Kasumi-1 (cell line): ENCODE measurements around the gene ATP5PB.

Experiments
- DNase-seq, 2 experiments: peaks; one replicate each; lab custom pipeline; 2025; lab: John Stamatoyannopoulos, UW

Gene ATP5PB, protein sequence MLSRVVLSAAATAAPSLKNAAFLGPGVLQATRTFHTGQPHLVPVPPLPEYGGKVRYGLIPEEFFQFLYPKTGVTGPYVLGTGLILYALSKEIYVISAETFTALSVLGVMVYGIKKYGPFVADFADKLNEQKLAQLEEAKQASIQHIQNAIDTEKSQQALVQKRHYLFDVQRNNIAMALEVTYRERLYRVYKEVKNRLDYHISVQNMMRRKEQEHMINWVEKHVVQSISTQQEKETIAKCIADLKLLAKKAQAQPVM

DNA sequence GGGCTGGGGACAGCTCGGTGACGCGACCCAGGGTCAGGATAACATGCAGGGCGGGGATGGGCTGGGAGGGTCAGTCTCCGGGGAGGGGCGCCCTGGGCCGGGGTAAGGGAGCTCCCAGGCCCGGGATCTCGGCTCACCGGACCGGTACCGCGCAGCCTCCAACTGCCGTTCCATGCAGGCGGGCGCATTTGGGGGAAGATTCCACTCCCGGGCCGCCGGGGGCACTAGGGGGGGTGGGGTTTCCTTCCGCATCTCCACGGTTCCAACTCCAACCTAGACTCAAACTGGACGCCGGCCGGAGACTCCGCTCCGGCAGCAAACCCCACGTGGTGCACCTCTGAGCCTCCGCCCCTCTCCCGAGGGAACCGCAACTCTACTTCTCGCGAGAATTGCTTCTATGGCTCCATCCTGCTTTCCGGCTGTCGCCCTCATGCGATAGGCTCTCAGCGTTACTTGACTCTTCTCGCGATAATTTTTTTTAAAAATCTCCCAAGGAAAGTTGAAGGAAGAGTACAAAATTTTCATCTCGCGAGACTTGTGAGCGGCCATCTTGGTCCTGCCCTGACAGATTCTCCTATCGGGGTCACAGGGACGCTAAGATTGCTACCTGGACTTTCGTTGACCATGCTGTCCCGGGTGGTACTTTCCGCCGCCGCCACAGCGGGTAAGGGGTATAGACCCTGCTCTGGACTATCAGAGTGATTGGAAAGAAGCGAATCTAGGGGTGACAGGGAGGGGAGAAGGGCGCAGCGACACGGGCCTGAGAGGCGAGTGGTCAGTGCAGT, at the start of gene ATP5PB, which contains the start of gene WDR77:
ATP5PB (plus strand) TSS at position 547 of the 785 bp plus-strand sequence; CDS start at position 625, 78 bp downstream.
WDR77 (minus strand) TSS at position 339 of the 785 bp plus-strand sequence; CDS start at position 252, 87 bp downstream.
- peak; percentile 99 for DNase-seq

DNA sequence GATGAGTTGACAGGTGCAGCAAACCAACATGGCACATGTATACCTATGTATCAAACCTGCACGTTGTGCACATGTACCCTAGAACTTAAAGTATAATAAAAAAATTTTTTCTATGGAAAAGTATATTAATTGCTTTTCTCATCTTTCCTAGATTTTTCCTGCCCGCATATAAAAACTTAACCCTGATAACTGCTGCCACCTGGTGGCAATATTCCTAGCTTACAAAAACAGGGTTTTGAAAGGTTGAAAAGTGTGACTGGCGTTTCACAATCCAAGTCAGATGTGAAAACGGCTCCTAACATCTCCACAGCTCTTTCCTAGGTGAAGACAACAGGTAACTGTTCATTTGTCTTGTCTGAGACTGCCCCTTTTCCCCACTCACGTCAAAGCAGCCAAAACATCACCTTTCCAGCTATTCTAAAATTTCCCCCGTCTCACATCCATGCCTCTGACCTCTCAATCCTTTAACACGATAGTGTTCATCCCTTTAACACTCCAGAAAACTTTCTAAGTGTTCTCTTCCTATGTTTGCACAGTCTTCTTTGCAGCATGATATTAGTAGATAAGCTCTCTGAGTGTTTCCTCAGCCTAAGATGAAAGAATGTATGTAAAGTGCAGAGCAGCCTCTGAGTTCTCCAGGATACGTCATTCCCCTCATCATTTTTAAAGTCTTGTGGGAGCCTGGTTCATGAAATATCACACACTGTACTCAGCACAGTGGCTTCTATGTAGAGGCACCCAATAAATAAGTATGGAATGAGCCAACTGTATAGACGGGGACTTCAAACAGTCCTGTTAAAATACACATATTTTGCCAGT, 49.3 kb upstream of the ATP5PB start:
- peak; percentile 50 to 73 for DNase-seq

DNA sequence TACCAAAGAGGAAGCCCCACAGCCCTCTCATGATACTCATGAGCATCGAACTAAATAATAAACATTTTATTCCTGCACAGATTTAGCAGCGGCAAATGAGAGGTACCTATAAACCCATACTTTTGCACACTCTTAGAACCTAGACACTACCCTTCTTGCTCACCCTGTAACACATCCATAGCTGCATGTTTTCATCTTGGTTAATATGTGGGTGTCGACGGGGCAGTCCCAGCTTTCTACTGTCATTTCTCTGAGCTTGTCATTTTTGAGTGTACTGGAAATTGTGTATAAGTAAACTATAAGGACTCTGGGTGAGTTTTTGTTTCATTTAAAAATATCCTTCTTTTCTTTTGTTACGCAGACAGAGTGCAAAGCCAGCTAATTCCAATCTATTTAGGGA, 47.2 kb upstream of the ATP5PB start:
- DNase-seq, result no peak

DNA sequence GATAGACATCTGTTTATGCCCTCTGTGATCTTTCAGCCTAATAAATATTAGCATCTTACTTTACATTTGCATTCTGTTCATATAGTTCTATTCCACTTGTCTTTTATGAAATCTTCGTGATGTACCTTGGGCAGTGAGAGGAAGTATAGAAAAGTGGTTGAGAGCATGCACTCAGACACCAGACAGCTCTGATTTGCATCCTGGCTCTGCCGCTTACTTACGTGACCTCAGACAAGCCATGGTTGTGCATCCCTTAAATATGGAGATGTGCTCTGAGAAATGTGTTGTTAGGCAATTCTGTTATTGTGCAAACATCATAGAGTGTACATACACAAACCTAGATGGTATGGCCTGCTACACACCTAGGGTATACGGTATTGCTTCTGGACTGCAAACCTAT, 44.7 kb upstream of the ATP5PB start:
- DNase-seq, result no peak

DNA sequence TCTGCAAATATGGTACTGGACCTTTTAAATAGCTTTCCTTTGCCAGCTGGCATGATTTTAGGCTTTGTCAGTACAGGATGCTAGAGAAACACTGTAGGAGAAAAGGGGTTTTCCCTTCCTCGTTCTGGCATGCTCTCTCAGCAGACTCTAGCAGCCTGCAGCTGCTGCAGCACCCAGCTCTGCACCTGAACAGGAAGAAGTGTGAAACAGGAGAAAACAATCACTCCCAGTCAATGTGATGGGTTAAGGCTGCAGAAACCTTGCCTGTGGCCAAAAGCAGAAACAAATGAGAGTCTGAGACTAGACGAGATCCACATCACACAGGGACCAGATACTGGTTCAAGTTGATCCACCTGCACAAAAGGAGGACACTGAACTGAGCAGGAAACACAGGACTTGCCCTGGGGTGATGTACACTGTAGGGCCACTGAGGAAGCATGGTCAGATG, 42.9 kb upstream of the ATP5PB start:
- no peak for DNase-seq

DNA sequence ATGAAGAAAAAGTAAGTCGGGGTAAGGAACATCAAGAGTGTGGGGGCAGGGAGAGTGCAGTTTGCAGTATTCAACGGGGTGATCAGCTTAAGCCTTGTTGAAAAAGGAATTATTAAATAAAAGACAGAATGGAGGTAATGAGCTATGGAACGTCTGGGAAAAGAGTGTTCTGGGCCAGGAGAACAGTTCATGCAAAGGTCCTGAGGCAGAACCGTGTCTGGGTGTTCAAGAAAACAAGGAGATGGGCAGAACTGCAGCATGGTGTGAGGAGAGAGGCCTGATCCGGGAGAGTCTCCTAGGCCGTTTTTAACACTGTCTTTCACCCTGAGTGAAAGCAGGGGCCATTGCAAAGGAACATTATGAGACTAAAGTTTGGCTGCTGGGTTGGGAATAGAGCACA, 42.0 kb upstream of the ATP5PB start:
- DNase-seq, result no peak

DNA sequence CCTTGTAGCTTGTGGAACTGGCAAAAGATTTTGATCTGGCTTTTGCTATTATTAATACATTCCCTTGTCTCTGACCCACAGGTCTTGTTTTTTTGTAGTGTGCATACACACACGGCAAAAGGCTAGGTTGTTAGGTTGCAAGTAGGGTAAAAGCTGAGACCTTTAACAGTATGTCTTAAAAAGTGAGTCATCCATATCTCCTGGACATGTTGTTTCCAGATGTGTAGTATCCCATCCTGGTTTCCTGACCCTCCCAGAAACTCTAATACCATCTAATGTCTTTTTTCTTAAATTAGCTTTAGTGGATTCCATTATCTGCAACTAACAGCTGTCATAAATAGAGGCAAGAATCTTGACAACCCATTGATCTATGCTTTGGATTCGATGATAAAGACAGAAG, 36.4 kb upstream of the ATP5PB start:
- no peak for DNase-seq

DNA sequence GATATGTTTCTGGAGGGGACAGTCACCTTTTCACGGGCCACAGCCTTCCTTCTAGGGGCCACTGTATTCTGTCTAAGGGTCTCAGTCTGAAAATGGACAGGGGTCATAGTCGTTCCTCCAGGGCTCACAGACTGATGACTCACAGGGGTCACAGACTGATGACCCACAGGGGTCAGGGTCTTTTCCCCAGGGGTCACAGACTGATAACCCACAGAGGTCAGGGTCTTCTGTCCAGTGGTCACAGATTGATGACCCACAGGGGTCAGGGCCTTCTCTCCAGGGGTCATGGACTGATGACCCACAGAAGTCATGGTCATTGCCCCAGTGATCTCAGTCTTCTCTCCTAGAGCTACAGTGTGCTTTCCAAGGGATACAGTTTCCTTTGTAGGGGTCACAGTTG, 34.5 kb upstream of the ATP5PB start:
- DNase-seq, result no peak

DNA sequence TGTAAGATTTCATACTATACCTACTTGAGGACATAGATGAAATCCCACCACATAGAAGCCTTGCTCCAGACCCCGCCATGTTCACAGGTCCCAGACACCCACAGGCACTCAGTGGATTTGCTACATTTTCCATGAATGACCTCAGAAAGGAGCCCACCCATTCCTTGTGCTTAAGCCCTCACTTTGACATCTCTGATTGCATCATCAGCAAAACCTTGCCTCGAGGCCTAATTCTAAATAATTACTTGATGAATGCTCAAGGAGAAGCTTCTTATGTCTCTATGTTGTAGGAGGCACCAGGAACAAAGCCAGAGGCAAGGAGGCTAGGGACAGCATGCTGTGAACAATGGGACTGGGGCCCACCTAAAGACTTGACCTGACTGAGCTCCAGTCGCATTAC, 33.8 kb upstream of the ATP5PB start:
- DNase-seq, result no peak

DNA sequence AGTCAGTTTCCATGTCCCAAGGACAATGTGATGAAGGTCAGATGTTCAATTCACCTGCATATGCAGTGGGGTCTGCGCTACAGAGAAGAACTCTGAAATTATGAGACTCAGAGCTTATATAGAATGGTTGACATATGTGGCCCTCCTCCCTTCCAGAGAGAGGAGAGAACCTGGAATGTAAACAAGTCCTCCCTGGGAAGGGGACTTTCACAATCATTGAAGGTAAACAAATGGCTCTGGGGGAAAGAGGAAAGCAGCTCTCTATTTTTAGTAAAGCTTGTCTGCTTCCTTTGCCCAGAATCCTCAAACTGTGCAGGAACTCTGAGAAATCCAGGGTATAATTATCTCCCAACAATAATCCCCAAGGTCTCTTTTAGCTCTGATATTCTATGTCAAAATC, 31.5 kb upstream of the ATP5PB start:
- no peak for DNase-seq

DNA sequence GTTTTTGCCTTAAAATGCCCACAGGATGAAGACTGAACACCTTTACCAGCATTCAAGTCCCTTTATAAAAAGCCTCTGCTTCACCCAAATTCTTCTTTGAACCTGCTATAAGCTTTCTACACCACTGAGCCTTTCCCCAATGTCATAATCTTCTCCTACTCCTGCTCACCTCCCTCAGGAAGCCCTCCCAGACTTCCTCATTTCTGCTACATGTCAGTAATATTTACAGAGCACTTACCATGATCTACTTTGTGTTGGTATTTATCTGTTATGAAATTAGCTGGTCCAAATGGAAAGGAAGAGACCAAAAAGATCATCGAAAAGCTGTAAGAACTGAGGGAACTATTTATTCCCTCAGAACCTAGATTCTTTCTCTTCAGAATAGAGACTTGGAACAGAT, 30.2 kb upstream of the ATP5PB start:
- no peak for DNase-seq

DNA sequence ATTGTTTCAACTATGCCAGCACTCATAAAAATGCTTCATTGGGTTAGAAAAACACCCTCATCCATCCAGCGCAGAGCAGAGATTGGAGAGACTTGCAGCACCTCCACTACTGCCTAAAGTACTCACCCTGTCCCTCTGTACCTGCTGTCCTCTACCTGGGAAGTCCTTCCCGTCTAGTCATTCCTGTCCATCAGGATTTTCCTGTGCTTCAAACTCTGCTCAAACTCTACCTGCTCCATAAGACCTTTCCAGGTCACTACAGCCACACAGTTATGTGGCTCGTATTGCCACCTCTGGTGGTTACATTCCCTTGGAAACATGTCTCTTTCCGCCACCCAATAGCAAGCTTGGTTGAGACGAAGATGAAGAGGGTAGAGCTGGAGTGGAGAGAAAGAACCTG, 28.9 kb upstream of the ATP5PB start:
- DNase-seq, result no peak

DNA sequence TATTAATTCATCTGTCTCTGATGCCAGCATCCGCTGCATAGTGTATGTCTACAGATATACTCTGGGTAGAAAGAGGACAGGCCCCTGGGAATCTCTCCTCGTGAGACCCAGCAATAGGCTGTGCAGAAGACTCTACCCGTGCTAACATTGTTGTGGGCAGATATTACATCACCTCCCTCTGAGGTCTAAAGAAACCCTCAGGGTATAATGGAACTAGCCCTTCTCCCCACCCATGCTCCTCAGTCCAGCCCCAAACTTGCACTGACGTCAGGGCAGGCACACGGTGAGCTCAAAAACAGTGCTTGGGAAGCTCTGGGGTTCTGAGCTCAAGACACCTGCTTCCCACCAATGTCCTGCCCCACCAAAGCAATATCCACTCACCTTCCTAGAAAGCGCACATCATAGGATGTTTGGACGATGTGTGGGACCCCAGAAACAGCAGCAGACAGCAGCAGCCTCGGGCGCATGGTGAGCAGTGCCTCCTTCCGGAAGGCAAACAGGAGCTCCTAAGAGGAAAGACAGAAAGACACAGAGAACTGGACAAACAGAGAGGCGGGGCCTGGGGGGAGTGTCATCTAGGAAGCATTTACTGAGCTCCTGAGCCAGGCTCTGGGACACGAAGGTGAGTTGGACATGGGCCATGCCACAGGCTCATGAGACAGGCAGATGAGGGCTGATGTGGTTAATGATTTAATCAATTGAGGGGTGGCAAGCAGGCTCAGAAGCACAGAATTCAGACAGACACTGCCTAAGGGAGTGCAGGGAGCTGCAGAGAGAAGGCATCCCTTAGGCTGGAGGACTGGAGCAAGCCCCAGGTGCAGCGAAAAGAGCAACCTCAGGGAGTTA, 26.5 kb upstream of the ATP5PB start:
- no peak for DNase-seq

DNA sequence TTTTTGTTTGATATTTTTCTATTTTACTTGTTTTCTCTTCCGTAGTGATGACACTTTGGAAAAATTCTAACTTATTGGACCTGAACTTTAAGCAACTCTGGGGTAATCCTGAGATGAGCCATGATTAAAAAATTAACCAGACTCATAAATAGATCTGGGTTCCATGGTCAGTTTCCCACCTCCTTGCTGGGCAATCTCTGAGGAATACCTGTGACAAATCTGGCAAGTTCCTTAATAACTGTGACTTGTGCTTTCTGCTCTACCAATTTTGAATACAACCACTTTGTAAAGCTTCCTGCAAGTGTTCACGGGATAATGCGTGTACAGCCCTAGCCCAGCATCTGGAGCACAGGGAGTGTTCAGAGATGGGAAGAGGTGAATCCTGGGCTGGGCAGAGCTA, 25.0 kb upstream of the ATP5PB start:
- DNase-seq, result no peak

DNA sequence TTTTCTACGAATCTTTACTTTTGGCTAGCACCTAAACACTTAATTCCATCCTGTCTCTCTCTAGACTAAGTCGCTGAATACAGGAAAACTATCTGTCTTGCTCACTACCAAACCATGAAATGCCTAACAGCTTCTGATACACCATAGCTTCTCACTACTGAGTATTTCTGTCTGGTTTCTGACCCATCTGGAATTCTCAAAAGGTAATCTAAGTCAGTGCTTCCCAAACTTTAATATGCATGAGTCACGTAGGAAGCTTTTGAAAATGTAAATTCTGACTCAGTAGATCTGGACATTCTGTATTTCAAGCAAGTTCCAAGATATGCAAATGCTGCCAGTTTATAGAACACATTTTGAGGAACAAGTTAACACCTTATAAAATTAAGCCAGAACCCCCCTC, 12.5 kb upstream of the ATP5PB start:
- DNase-seq, result no peak

DNA sequence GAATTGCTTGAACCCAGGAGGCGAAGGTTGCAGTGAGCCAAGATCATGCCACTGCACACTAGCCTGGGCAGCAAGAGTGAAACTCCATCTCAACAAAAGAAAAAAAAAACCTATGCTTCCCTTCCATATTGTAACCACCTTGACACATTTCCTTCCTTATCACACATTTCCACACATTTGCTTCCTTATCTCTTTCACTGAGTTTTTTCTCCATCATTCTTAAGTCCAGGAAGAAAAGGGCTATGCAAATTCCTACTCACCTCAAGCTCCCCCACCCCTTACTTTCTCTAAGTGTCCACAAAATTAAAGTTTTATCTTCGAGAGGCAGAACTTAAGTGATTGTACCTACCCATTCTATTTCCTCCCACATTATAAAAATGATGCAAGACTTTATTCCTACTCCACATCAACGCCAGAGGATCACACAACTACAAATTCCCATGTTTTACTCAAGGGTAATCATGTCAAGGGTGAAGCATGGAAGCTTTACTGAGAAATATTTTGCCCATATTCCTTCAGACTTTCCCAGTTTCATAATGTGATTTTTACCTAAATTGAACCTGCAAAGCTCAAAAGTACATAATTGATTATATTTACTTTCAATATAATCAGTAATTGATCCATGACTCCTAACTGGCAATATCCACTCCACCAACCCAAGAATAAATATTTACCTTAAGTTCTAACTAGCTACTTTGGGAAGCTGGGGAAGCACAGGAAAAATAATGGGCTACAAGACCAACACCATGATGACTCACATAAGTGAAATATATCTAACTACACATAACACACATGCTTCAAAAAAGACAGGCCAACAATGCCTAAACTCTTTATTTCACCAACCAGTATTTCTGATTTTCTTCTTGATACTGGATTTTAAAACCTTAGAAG, 9.6 kb upstream of the ATP5PB start:
- no peak for DNase-seq

DNA sequence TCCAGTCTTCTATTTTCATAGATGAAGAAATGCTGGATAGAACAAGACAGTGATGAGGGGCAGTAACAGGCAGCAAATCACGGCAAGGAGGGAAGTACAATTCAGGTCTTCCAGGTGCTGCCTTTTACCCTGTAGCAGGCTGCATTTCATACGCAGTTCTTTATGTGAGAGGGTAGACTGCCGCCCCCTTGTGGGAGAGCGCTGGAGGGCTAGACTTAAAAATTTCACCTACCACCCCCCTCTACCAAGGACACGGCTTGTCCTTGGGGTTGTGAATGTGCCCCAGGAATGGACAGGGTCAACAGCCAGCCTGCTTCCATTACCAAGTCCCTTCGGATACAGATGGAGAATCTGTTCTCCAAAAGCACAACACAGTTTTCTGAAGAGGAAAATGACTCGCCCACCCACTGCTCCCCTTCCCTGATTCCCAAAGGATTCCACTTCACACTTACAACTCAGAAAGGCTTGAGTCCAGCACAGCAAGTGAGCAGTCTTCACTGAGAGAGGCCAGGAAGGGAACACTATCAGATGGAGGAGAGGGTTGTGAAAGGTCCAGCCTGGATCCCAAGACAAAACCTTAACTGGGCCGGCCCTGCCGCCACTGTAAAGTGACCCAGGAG, 7.6 kb upstream of the ATP5PB start:
- peak; percentile 47 to 51 for DNase-seq

DNA sequence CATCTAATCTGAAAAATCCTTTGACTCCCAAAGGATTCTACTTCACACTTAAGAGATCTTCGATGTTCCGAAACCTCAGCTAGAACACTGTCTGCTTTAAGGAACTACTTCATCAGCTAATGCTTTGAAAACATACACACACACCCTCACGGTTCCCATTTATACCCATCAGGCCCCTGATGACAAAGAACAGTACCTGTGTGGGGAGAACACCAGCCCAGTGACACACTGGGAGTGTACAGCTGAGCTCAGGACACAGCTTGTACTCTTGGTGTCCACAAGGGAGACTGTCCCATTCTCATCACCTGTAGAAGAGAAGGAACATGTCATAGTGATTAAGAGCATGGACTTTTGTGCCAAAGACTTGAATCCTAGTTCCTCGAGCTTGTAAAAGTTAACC, 6.8 kb upstream of the ATP5PB start:
- no peak for DNase-seq

DNA sequence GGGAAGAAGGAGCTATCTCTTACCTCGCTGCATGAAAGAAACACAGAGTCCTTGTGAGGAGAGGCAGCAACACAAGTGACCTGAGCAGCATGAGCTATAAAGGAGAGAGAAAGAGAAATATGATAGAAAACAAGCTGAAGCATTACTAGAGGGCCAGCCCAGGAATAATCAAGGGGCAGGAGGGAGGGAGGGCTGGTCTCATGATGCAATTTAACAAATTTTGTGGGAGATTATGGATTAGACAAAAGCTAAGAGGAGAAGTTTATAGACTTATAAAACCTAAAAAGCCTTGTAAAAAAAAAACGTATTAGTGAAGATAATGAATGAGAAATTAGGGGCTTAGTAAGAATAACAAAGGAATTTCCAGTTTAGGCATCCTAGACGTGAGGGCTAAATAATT, 5.2 kb upstream of the ATP5PB start:
- no peak for DNase-seq

DNA sequence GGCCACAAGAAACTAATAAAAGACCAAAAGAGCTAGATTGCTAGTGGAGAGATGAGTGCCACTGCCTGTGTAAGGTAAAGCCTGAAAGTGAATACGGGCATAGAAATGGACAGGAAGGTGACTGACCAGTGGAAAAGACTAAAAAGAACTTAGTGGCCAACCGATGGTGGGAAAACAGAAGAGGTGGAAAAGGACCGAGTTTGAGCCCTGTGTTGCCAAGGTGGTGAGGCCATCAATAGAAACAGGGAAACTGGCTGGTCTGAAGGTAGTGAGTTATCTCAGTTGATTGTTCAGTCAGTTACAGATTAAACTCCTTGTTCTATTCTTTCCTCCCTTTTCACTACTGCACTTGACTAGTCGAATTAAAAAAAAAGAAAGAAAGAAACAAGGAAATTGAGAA, 2.7 kb upstream of the ATP5PB start:
- DNase-seq, result no peak
